Activated gamma-delta T cell treated with anti-CD3 and anti-CD28 coated beads, Interleukin-2, amount 50 U/mL, for 16 hours (primary cell): ENCODE measurements around the gene LCN6.
"Not testable (repeated sequence)": the region's sequence is repeated elsewhere in the genome, so short reads cannot be mapped to it uniquely, and the experiment has no call there.

ENCODE experiments used
- DNase-seq: peaks from one replicate; pipeline ENCODE4 v3.0.0-alpha.2; 2020; ENCODE audit warnings: low read depth

LCN6 gene, protein sequence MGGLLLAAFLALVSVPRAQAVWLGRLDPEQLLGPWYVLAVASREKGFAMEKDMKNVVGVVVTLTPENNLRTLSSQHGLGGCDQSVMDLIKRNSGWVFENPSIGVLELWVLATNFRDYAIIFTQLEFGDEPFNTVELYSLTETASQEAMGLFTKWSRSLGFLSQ

DNA sequence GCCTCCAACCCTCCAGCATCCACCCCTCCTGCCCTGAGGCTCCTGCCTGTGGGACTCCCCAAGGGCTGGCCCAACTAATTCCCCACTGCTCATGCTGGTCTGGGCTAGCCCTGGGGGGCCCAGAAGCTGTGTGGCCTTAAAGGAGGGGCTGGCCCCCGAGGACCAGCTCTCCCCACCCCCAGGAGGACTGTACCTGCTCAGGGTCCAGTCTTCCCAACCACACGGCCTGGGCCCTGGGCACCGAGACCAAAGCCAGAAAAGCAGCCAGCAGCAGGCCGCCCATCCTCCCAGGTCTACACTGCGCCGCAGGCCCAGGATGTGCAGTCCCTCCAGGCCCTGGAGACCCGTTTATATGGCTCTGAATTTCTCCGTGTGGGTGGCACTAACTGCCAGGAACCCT lies at the start of gene LCN6:
Gene LCN6, minus strand, starts transcription at position 325 of the 400 bp plus-strand sequence. Its CDS starts 42 bp downstream, at position 283.
- DNase-seq = no peak

DNA sequence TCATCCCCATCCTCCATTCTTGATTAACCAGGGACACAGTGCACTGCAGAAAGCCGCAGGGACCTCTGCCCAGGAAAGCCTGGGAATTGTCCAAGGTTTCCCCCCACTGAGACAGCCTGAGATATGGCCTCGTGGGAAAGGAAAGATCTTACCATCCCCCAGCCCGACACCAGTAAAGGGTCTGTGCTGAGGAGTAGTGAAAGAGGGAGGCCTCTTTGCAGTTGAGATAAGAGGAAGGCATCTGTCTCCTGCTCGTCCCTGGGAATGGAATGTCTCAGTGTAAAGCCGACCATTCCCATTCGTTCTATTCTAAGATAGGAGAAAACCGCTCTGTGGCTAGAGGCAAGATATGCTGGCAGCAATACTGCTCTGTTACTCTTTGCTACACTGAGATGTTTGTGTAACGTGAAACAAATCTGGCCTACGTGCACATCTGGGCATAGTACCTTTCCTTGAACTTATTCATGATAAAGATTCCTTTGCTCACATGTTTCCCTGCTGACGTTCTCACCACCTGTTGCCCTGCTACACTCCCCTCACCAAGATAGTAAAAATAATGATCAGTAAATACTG lies 48.5 kb upstream of the LCN6 start:
- DNase-seq = not testable (repeated sequence)

DNA sequence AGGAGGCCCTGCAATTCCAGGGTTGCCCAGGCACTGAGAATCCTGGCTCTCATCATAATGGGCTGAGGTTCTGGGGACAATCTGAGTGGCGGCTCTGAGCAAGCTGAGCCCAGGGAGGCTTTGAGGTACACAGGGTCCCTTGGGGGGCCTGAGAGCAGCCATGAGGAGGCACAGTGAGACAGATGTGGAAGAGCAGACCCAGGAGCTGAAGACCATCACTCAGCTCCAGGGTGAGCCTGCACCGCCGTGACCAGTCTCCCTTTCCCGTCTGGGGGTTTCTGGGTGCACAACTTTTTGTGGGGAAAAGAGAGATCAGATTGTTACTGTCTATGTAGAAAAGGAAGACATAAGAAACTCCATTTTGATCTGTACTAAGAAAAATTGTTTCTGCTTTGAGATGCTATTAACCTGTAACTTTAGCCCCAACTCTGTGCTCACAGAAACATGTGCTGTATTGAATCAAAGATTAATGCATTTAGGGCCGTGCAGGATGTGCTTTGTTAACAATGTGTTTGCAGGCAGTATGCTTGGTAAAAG lies 48.0 kb upstream of the LCN6 start, which contains the start of gene CCDC183:
Gene CCDC183, plus strand, starts transcription at position 101 of the 537 bp plus-strand sequence. Its CDS starts 60 bp downstream, at position 161.
- DNase-seq = no peak

DNA sequence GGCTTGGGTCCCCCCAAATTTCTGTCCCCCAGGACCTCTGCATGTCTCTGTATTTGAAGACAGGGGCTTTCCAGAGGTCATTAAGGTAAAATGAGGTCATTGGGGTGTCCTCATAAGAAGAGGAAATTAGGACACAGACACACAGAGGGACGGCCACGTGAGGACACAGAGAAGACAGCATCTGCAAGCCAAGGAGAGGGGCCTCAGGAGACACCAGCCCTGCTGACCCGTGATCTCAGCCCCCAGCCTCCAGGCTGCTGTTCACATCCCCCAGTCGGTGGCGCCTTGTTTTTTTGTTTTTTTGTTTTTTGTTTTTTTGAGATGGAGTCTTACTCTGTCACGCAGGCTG lies 46.6 kb upstream of the LCN6 start:
- no peak for DNase-seq

DNA sequence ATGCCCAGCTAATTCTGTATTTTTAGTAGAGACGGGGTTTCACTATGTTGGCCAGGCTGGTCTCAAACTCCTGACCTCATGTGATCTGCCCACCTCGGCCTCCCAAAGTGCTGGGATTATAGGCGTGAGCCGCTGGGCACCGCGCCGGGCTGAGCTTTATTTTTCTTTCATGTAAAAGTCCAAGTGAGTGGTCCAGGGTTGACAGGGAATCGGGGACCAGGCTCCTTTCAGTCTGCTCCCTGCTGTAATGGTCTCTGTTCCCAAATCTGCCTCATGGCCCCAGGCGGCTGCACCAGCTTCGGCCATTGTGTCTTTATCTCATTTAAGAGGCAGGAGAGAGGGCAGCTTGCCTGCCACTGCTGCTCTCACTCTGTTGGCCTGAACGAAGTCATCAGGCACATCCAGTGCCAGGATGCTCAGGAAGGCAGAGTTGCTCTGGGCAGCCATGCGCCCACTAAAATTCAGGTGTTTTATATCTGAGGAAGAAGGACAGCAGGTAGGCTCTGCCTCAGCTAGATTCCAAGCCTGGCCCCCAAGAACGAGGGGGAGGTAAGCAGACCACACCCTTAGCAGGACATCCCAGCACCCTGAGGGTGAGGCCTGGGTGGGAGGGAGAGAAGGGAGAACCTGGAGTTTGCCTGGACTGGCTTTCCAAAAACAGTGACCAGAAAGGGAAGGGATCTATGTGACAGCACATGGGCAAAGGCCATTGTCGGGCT lies 46.1 kb upstream of the LCN6 start:
- no peak for DNase-seq

DNA sequence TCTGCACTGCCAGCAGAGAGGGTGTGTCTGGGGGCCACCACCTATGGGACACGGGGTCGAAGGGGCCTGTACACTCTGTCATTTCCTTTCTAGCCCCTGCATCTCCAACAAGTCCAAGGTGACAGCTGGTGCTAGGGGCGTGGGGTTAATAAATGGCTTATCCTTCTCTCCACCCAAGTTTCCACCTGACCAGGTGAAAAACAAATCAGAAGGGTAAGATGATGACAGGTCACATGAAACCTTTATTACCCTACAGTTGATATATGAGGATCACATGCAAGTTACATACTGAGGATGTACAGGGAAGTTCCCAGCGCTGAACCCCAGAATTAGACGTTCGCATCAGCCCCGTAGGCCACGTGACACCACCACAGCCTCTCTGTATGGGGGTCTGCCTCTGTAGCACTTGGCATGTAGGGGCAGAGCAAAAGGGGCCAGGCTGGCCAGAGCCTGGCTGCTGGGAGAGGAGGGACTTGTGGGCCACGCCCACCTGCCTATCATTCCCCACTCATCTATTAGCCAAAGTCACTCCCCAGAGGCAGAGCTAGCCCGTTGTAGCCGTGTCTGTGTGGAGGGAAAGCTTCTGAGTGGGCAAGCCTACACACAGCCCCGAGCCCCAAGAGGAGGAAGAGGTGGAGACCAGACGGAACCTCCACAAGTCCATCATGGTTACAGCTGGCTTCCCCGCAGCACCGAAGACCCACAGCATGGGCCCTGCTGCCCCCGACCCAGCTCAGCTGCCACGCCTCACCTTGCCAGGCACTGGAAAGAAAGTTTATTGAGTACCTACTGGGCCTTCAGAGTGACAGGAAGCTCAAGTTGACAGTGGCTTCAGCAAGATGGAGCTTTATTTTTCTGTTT lies 45.0 kb upstream of the LCN6 start:
- DNase-seq = no peak

DNA sequence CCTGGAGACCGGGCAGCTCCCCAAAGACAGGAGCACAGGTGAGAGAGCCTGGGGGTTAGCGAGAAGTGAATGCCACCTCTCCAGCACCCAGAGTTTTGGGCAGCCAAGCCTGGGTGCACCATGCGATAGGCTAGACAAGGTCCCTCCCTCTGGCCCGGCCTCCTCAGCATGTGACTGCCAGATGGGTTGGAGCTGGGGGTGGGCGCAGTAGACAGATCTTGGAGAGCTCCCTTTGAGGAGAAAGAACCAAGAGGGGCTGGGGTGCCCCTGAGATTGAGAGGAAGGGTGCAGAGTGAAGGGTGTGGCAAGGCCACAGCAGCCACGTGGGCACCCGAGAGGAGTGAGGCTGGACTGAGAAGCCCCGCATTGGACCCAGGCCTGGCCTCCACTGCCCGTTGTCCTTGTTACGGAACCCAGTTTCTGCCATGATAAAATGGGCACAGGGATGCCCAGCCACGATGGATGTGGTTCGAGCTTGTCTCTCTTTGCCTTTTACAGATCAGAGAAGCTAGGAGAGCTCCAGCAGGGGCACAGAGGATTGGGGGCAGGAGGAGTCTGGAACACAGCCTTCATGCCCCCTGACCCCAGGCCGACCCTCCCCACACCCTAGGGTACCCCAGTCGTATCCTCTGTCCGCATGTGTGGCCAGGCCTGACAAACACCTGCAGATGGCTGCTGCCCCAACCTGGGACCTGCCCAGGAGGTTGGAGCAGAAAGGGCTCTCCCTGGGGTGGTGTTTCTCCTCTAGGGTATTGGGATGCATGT lies 44.2 kb upstream of the LCN6 start:
- no peak for DNase-seq

DNA sequence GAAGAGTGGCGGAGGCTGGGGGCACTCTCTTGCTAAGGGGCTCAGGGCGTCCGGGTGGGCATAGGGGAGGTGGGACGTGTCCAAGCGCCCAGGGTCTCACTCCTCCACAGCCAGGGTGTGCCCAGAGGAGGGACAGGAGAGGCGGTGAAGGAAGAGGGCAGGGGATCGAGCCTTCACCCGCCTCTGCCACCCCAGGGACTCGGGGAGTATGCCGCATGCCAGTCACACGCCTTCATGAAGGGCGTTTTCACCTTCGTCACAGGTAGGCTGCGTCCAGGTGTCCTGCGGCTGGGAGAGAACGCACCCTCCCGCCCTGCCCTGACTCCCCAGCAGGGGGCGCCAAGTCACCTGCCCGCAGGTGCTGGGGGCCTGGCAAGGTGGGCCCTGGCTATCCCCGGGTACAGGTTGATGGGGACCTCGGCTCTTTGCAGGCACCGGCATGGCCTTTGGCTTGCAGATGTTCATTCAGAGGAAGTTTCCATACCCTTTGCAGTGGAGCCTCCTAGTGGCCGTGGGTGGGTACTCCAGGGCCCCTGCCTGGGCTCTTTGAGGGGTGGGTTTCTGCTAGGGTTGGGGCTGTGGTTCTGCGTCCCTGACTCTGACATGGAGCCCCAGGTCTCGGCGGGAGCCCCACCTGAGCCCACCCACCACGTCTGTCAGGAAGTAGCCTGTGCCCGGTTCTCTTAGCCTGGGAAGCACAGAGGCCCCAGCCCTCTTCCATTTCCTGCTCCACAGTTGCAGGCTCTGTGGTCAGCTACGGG lies 43.4 kb upstream of the LCN6 start:
- peak; percentile 54 for DNase-seq

DNA sequence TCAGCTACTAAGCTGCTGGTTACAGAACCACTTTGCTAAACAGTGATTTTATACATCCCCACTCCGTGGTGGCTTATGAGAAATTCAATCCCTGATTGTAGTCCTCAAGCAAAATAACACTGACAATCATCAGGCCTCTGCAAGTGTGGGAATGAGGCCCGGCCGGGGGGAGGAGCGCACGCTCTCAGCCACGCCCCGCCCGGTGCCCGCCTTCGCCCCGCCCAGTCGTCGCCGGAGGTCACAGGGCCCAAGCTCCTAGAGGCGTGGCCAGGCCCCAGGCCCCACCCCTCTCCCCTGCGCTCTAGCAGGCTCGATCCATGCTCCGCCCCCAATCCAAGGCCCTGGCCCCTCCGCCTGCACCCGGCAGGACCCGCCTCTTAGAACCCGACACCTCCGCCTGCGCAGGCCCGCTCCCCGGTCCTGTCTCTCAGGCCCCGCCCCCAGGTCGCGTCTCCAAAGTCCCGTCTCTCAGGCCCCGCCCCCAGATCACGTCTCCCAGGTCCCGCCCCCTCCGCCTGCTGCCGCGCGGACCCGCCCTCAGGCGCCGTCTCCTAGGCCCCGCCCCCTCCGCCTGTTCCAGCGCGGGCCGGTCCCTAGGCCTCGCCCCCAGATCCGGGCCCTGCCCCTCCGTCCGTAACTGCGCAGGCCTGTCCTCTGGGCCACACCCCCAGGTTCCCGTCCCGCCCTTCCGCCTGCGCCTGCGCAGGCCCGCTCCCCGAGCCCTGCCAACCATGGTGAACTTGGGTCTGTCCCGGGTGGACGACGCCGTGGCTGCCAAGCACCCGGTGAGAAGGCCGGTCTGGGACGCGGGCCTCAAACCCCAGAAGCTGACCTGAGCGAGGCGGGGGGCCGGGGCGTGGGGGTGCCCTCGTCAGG lies 42.6 kb upstream of the LCN6 start, which contains the start of gene TMEM141:
Gene TMEM141, plus strand, starts transcription at position 705 of the 876 bp plus-strand sequence. Its CDS starts 27 bp downstream, at position 732.
- DNase-seq = peak; percentile 99

DNA sequence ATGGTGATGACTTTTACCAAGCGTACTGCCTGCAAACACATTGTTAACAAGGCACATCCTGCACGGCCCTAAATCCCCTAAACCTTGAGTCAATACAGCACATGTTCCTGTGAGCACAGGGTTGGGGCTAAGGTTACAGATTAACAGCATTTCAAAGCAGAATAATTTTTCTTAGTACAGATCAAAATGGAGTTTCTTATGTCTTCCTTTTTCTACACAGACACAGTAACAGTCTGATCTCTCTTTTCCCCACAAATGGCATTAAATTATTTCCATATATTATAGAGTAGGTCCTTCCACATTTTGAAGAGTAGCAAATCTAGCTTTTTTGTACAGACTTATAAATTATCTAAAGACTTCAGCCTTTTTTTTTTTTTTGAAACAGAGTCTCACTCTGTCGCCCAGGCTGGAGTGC lies 41.2 kb upstream of the LCN6 start:
- DNase-seq = no peak

DNA sequence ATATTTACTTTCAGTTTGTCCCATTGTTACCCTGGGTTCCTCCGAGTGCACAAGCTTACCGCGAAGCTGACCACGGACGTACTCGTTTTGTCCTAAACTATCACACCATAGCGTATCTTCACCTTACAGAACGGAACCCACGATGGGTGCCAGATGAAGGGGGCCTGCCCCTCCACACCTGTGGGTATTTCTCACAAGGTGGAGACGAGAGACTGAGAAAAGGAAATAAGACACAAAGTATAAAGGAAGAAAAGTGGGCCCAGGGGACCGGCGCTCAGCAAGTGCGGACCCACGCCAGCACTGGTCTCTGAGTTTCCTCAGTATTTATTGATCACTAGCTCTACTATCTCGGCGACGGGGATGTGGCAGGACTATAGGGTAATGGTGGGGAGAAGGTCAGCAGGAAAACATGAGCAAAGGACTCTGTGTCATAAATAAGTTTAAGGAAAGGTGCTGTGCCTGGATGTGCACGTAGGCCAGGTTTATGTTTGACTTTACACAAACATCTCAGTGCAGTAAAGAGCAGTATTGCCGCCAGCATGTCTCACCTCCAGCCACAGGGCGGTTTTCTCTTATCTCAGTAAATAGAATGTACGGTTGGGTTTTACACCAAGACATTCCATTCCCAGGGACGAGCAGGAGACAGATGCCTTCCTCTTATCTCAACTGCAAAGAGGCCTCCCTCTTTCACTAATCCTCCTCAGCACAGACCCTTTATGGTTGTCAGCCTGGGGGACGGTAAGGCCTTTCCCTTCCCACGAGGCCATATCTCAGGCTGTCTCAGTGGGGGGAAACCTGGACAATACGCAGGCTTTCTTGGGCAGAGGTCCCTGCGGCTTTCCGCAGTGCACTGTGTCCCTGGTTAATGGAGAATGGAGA lies 40.6 kb upstream of the LCN6 start:
- DNase-seq = not testable (repeated sequence)

DNA sequence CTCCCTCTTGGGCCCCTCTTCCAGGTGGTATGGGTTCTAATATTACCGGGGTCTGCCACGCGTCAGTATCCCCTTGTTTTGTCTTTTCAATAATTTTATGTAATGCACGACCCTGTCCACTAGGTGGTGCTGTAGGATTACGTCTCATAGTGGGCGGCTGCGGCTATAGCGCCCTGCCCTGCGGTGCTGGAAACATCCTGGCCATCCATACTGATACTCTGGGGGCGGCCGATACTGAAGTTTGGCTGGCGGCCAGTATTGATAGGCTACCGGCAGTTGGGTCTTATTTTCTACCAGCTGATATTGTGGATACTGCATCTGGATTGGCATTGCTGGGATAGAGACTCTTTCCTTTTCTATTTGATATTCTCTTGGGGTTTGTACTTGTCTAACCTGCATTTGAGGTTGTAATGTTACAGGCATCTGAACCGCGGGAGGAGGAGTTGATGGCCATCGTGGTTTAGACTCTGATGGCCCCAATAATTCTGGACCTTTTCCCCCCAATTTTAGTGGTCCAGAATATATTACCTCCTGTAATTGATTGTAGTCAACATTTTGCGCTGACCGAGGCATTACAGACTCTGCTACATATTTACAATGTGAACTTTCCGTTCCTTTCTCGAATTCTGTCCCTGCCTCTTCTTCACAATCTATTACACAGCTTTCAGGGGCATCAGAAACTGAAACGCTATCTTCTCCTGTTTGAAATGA lies 39.5 kb upstream of the LCN6 start:
- DNase-seq = peak; percentile 66

DNA sequence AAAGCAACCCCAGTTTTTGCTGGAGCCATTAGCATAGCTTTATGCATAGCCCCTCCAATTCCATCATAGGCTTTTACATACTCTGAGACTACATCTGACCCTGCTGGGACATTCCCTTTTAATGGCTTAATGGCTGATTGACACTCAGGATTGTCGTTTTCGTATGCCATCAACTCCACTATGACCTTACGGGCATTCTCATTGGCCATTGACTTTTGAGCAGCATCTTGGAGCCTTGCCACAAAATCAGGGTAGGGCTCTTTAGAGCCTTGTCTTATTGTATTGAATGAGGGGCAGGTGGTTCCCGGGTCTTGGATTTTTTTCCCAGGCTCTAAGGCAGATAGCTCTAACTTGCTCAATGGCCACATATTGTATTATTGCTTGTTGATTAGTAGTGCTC lies 38.7 kb upstream of the LCN6 start:
- DNase-seq = not testable (repeated sequence)

DNA sequence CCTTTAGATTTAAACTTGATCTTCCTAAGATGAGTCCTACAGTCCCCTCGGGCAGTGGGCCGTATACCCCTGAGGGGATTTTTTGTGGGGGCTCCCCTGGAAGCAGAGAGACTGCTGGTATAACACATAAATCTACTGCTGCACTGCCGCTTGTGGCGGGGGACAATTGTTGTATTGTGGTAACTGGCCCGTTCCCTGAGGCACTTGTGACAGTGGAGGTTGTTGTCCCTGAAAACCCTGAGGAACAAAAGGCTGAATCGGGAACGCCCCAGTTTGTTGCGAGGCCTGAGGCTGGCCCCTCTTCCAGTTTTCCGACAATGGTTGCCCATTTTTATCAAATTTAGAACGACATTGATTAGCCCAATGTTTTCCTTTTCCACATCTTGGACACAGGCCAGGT lies 38.1 kb upstream of the LCN6 start:
- no peak for DNase-seq

DNA sequence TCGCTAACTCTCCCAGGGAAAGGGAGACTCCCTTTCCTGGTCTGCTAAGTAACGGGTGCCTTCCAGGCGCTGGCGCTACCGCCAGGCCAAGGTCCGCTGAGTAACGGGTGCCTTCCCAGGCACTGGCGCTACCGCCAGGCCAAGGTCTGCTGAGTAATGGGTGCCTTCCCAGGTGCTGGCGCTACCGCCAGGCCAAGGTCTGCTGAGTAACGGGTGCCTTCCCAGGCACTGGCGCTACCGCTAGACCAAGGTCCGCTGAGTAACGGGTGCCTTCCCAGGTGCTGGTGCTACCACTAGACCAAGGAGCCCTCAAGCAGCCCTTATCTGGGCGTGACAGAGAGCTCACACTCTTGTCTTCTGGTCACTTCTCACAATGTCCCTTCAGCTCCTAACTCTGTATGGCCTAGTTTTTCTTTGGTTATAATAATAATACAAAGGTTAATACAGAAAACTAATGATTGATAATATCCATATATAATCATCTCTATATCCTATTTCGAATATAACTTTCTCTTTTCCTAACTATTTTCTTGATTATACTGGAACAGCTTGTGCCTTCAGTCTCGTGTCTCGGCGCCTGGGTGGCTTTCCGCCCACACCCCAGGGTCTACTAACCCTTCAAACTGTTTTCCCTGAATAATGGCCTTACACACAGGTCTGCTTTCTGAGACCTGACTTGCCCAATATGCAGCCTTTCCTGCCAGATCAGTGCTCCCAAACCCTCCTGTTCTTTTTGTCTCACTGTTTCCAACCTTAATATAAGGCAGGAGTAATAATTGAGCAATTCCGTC lies 37.4 kb upstream of the LCN6 start:
- not testable (repeated sequence) for DNase-seq

DNA sequence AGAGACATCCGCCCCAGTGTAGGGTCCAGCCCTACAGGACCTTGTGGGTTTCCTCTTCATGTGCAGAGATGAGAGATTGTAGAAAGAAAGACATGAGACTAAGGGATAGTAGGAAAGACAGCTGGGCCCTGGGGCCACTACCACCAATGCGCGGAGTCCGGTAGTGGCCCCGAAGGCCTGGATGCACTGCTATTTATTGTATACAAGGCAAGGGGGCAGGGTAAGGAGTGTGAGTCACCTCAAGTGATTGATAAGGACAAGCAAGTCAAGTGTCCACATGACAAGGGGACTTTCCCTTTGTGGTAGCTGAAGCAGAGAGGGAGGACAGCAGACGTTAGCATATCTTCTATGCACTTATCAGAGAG lies 36.7 kb upstream of the LCN6 start:
- no peak for DNase-seq
